Urinary bladder (tissue), 4 donors: ENCODE results near the gene LIN9. TPM values are rescaled to one million over a fixed set of nuclear protein-coding genes. Genes with fewer than 3 reads are reported as not detected.

Experiments
- DNase-seq: peaks from one replicate; pipeline ENCODE4 v3.0.0-alpha.2; 2015; ENCODE audit errors: extremely low spot score
- H3K27ac ChIP-seq: one replicate; pipeline ENCODE4 v1.5.1; 2013; ENCODE audit warnings: low read depth, mild to moderate bottlenecking, moderate library complexity
- H3K36me3 ChIP-seq: one replicate; pipeline ENCODE4 v1.6.1; 2013; ENCODE audit warnings: mild to moderate bottlenecking, moderate library complexity; ENCODE audit not compliant: insufficient read depth
- H3K4me1 ChIP-seq: one replicate; pipeline ENCODE4 v1.6.1; 2013; ENCODE audit warnings: mild to moderate bottlenecking, moderate library complexity; ENCODE audit not compliant: insufficient read depth
- H3K4me3 ChIP-seq: one replicate; pipeline ENCODE4 v1.5.1; 2013; ENCODE audit warnings: low read depth, low read length
- WGBS: extraction: QIAGEN DNeasy Blood & Tissue Kit; methylation state at CpG from one replicate; pipeline ENCODE4 v1.1.7; 2013; 5-methylcytosine and 5-hydroxymethylcytosine counted together
- polyA plus RNA-seq: library from polyadenylated mRNA; stranded (reverse); fragments of 200-250 nt; gene quantifications from one replicate; pipeline ENCODE4 v1.2.3, GENCODE V29; 2013
- total RNA-seq: library from RNA; depleted of rRNA; stranded (reverse); fragments of >200 nt; gene quantifications from one replicate; pipeline ENCODE4 v1.2.3, GENCODE V29; 2014
- donor health status: healthy with polysubstance abuse.
- donor health status: healthy.

The LIN9 gene
- total and polyA plus RNA-seq, 2 donors, result 2.9 to 11.3 TPM

GRCh38 chr1:226233806-226234205 lies 75.2 kb downstream of the LIN9 start:
- WGBS, result 89% methylated on average over 3 of the region's 3 CpGs
- Histone ChIP-seq H3K4me1 (no peaks in the 10 kb centered on the region), H3K27ac (no peak overlapping the region), H3K36me3 (no peaks in the 10 kb centered on the region), H3K4me3 (no peak overlapping the region)
- no peak for DNase-seq

GRCh38 chr1:226233293-226233692 lies 75.7 kb downstream of the LIN9 start:
- WGBS, result 89% methylated on average over 6 of the region's 6 CpGs
- no peaks in the 10 kb centered on the region for H3K4me1 ChIP-seq
- no peak overlapping the region for H3K27ac ChIP-seq
- DNase-seq, result no peak
- H3K4me3 ChIP-seq, result no peak overlapping the region
- H3K36me3 ChIP-seq, result no peaks in the 10 kb centered on the region

DNA sequence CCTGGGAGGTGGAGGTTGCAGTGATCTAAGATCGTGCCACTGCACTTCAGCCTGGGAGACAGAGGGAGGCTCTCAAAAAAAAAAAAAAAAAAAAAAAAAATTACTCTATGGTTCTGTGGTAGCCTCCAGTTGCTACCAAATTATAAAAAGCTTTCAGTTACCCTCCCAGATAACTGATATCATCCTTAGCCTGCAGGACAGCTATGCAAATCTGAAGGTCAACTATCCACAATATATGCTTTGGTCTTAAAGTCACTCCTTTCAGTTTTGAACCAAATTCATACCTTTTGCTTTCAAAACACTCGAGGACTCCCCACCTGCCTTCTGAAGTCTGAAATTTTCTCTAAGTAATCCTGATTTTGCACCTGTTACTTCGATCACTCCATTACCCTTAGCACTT lies 82.4 kb downstream of the LIN9 start:
- no peak overlapping the region for H3K27ac ChIP-seq
- no peaks in the 10 kb centered on the region for H3K36me3 ChIP-seq
- no peak for DNase-seq
- WGBS, result 96% methylated on average over 3 of the region's 3 CpGs
- H3K4me1 ChIP-seq, result no peaks in the 10 kb centered on the region
- H3K4me3 ChIP-seq, result no peak overlapping the region

GRCh38 chr1:226223786-226224244 lies 85.1 kb downstream of the LIN9 start:
- WGBS, result under 1% methylated on average over 55 of the region's 55 CpGs
- Histone ChIP-seq H3K27ac (no peak overlapping the region), H3K4me1 (no peaks in the 10 kb centered on the region), H3K4me3 (peak overlapping the region; percentile 55), H3K36me3 (no peaks in the 10 kb centered on the region)
- no peak for DNase-seq

GRCh38 chr1:226223157-226223785 lies 85.7 kb downstream of the LIN9 start, which contains the start of gene MIXL1:
Gene MIXL1 (plus strand): TSS chr1:226223664. CDS start chr1:226223682, 18 bp downstream.
- Histone ChIP-seq H3K4me1 (no peaks in the 10 kb centered on the region), H3K27ac (no peak within 1 kb of the TSS), H3K36me3 (no peaks in the 10 kb centered on the region), H3K4me3 (peak within 1 kb of the TSS; percentile 55)
- no peak for DNase-seq
- WGBS, result 5% methylated on average over 62 of the region's 62 CpGs

DNA sequence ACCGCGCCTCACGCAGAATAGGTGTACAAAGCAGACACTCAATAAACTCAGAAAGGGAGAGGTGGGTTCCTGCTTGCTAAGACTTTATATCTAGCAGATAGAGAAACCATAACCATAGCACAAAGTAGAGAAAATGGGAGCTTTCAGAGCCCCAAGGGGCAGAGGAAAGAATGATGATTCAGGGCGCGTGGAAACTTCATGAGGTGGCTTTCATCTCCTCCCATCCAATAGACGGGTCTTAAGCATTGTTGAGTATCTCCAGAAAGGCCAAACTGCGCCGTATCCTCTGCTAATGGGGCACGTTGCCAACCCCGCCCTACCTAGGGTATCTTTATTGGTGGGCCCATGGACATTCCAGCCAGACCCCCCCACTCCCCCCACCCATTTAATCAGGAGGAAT lies 86.3 kb downstream of the LIN9 start:
- 94% methylated on average over 10 of the region's 10 CpGs for WGBS
- H3K4me3 ChIP-seq, result no peak overlapping the region
- H3K4me1 ChIP-seq, result no peaks in the 10 kb centered on the region
- no peak for DNase-seq
- no peak overlapping the region for H3K27ac ChIP-seq
- no peaks in the 10 kb centered on the region for H3K36me3 ChIP-seq

- H3K4me1 ChIP-seq, result no peaks in the 10 kb centered on the region
- no peak for DNase-seq
- H3K27ac ChIP-seq, result no peak overlapping the region
- no peaks in the 10 kb centered on the region for H3K36me3 ChIP-seq
- WGBS, result 62% methylated on average over 11 of the region's 11 CpGs
- no peak overlapping the region for H3K4me3 ChIP-seq
These were observed 88.3 kb downstream of the LIN9 start for GRCh38 chr1:226220473-226221189.

GRCh38 chr1:226217273-226217672 lies 91.7 kb downstream of the LIN9 start:
- no peaks in the 10 kb centered on the region for H3K4me1 ChIP-seq
- WGBS, result 70% methylated on average over 10 of the region's 10 CpGs
- no peak overlapping the region for H3K27ac ChIP-seq
- H3K36me3 ChIP-seq, result no peaks in the 10 kb centered on the region
- H3K4me3 ChIP-seq, result no peak overlapping the region
- DNase-seq, result no peak

DNA sequence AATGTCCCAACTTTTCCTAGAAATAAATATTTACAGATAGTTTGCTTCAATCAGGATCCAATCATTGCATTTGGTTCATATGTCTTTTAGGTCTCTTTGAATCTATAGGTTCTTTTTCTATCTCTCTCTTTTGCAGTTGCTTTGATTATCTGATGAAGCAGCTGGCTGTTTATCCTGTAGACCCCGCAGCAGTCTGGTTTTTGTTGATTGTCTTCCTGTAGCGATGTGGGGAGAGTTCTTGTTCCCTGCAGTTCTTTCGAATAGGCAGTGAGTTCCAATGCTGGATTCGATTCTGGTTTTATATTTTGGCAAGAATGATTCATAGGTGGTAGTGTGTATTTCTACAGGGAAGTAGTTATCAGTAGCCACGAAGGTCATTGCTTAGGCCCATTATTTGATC lies 92.9 kb downstream of the LIN9 start:
- Histone ChIP-seq H3K4me3 (no peak overlapping the region), H3K4me1 (no peaks in the 10 kb centered on the region), H3K36me3 (no peaks in the 10 kb centered on the region), H3K27ac (no peak overlapping the region)
- WGBS, result 46% methylated on average over 5 of the region's 5 CpGs
- no peak for DNase-seq

- Histone ChIP-seq H3K4me3 (no peak overlapping the region), H3K27ac (no peak overlapping the region), H3K36me3 (no peaks in the 10 kb centered on the region), H3K4me1 (no peaks in the 10 kb centered on the region)
- no peak for DNase-seq
- WGBS, result 69% methylated on average over 5 of the region's 5 CpGs
These were observed 93.7 kb downstream of the LIN9 start for GRCh38 chr1:226215239-226215638.

- no peaks in the 10 kb centered on the region for H3K4me1 ChIP-seq
- no peak overlapping the region for H3K27ac ChIP-seq
- WGBS, result 92% methylated on average over 8 of the region's 8 CpGs
- no peaks in the 10 kb centered on the region for H3K36me3 ChIP-seq
- no peak overlapping the region for H3K4me3 ChIP-seq
- no peak for DNase-seq
These were observed 96.4 kb downstream of the LIN9 start for GRCh38 chr1:226212545-226212944.

- Histone ChIP-seq H3K4me1 (no peaks in the 10 kb centered on the region), H3K36me3 (no peaks in the 10 kb centered on the region), H3K4me3 (no peak overlapping the region), H3K27ac (no peak overlapping the region)
- 67% methylated on average over 5 of the region's 5 CpGs for WGBS
- no peak for DNase-seq
These were observed 97.7 kb downstream of the LIN9 start for GRCh38 chr1:226211181-226211821.

GRCh38 chr1:226210571-226211176 lies 98.3 kb downstream of the LIN9 start:
- WGBS, result 67% methylated on average over 7 of the region's 7 CpGs
- DNase-seq, result no peak
- Histone ChIP-seq H3K27ac (no peak overlapping the region), H3K4me3 (no peak overlapping the region), H3K36me3 (no peaks in the 10 kb centered on the region), H3K4me1 (no peaks in the 10 kb centered on the region)
